ENCODE data around the gene RO60.

Gene RO60

GRCh38 chr1:193062698-193063463 lies 3.5 kb downstream of the RO60 start:
- DNase-seq: no peak

- no peak for DNase-seq
Observed at GRCh38 chr1:193065954-193066353, 6.5 kb downstream of the RO60 start.

- no peak for DNase-seq
Observed at GRCh38 chr1:193066606-193067005, 7.2 kb downstream of the RO60 start.

GRCh38 chr1:193068013-193068412 lies 8.6 kb downstream of the RO60 start:
- DNase-seq: no peak

- no peak for DNase-seq
Observed at GRCh38 chr1:193069748-193070385, 10.5 kb downstream of the RO60 start.

GRCh38 chr1:193070386-193070753 lies 11.0 kb downstream of the RO60 start:
- DNase-seq: no peak

GRCh38 chr1:193070942-193071341 lies 11.5 kb downstream of the RO60 start:
- DNase-seq: peak; percentile 16

- DNase-seq: no peak
Observed at GRCh38 chr1:193077991-193078390, 18.6 kb downstream of the RO60 start.

GRCh38 chr1:193079187-193079586 lies 19.8 kb downstream of the RO60 start:
- DNase-seq: no peak

- no peak for DNase-seq
Observed at GRCh38 chr1:193083365-193084088, 24.1 kb downstream of the RO60 start.

GRCh38 chr1:193085263-193085662 lies 25.9 kb downstream of the RO60 start:
- DNase-seq: no peak

- no peak for DNase-seq
Observed at GRCh38 chr1:193086342-193086741, 26.9 kb downstream of the RO60 start.

- no peak for DNase-seq
Observed at GRCh38 chr1:193087893-193088292, 28.5 kb downstream of the RO60 start.

GRCh38 chr1:193090865-193091264 lies 31.5 kb downstream of the RO60 start:
- no peak for DNase-seq

- no peak for DNase-seq
Observed at GRCh38 chr1:193094112-193094511, 34.7 kb downstream of the RO60 start.

GRCh38 chr1:193102662-193103061 lies 43.2 kb downstream of the RO60 start:
- DNase-seq: no peak

- no peak for DNase-seq
Observed at GRCh38 chr1:193103759-193104501, 44.5 kb downstream of the RO60 start.

- DNase-seq: no peak
Observed at GRCh38 chr1:193104502-193104906, 45.1 kb downstream of the RO60 start.

GRCh38 chr1:193104907-193105820 lies 45.8 kb downstream of the RO60 start, which contains the start of gene GLRX2:
Gene GLRX2, minus strand, starts transcription at chr1:193105414. Its CDS starts 32 bp downstream, at chr1:193105382.
- DNase-seq: peak; percentile 50

GRCh38 chr1:193105821-193106177 lies 46.4 kb downstream of the RO60 start:
- DNase-seq: no peak

- no peak for DNase-seq
Observed at GRCh38 chr1:193108471-193108870, 49.1 kb downstream of the RO60 start.

Data from stimulated activated CD4-positive, alpha-beta T cell treated with anti-CD3 and anti-CD28 coated beads, Interleukin-1b, Interleukin-23, amount 100 ng/mL, for 48 hours (primary cell).